LNCAP (cell line): ENCODE measurements around the gene PREP.

ENCODE experiments used
- CTCF ChIP-seq: fragments of 450-650 bp; IDR thresholded peaks from 2 replicates; pipeline ENCODE4 v1.5.1; 2017; ENCODE audit warnings: mild to moderate bottlenecking

Gene PREP

DNA sequence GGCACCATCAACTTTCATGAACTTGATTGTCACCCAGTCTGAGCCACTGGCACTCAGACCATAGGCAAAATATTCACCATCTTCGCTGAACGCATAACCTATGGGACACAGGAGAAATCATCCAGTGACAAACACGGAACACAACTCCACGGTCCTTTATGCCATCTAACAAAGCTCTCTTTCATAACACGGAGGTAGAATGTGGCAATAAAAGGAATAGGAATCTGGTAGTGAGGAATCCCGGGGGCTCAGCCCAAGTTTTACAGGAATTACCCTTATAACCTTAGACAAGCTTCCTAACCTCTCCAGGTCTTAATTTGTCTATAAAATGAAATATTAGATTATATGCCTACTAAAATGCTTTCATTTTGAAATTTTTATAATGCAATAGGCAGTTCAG, 29.4 kb downstream of the PREP start:
- TF ChIP-seq CTCF, result no peak

GRCh38 chr6:105372849-105373182, 30.1 kb downstream of the PREP start:
- TF ChIP-seq CTCF, result no peak

DNA sequence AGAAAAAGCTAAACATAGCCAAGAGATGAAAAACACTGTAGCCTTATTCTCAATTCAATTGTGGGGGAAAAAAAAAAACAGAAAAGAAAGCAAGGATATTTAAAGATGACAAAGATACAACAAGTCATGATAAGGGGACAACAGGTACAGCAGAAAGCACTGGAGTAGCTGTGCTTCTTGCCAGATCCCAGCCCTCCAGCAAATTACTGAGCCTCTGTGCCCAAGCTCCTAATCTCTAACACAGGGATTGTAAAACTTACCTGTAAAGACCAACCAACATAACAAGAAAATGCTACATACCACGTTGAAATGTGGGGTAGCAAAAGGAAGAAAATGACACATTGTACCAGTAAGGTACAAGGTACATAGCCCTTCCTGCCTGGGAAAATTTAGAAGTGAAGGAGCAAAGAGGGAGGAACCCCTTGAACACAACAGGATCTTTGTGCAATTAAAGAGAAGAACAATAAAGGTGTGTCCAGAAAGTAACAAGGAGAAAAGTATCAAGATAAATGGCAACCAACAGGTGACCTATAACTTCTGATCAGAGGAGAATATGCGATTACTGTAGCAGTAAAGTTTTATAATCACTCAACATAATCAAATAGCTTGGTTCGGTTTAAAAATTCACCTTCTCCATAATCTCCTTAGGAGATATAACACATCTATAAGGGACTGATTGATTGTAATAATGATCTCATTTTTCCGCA, 30.6 kb downstream of the PREP start:
- TF ChIP-seq CTCF, result no peak

DNA sequence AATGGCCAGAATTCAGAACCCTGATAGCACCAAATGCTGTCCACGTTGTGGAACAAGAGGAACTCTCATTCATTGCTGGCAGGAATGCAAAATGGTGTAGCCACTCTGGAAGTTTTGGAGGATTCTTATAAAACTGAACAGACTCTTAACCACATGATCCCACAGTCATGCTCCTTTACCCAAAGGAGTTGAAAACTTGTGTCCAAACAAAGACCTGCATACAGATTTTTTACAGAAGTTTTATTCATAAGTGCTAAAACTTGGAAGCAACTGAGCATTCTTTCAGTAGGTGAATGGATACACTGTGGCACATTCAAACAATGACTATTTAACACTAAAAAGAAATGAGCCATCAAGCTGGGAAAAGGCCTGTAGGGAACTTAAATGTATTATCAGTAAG, 32.5 kb downstream of the PREP start:
- no peak for TF ChIP-seq CTCF

GRCh38 chr6:105369145-105369544, 33.7 kb downstream of the PREP start:
- TF ChIP-seq CTCF, result no peak

DNA sequence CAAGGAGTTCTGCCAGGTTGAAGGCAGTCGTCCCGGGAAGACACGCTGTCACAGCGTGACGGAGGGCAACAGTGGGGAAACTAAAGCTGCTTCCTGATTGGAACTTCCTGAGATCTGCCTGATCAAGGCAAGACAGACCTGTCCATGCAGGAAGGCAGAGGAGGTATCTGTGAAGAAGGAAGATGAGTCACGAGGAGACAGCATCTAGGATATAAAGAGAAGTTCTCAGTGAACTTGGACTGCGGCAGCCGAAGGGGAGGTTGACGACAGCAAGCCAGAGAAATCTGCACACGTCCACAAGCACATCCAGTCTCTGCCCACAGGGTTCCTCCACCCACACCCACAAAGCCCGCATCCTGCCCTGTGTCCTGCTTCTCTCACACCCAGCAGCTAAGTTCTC, 38.6 kb downstream of the PREP start:
- TF ChIP-seq CTCF, result no peak

DNA sequence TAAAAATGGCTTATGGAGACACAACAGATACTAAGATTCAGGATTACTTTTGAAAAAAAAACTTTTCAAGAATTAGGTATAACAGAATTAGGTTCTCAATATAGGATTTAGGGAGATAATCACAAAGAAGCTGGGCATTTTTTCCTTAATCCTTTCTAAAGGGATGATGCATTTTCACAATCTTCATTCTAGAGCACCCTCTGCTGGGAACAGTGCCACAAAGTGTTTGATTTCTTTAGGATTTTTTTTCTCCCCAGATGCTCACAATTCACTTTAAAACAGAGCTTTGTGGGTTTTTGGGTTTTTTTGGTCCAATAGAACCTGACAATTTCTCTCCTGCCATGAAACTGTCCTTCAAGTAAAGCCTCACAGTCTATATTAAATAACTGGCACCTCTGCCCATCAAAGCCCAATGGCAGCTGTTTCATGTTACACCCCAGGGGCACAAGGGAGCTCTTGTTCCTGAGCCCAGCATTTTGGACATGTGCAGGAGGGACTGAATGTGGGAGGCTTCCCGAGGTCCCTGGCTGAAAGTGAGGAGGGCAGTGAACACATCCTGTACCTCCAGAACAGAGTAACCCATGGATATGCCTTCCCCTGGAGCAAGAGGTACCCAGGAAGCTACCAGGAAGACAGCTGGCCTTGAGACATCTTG, 39.7 kb downstream of the PREP start:
- peak; percentile 53 for TF ChIP-seq CTCF
